ENCODE results near the gene NIT2. TPM values are rescaled to one million over a fixed set of nuclear protein-coding genes. Genes with fewer than 3 reads are reported as not detected.
"Not testable (repeated sequence)": the region's sequence is repeated elsewhere in the genome, so short reads cannot be mapped to it uniquely, and the experiment has no call there.

NIT2 gene
- total RNA-seq, 1 donor from 2014 or later: 33.9 TPM

GRCh38 chr3:100330651-100331050, 3.9 kb upstream of the NIT2 start:
- Histone ChIP-seq H3K36me3 (peaks cover 6% of the 10 kb centered on the region), H3K27ac (no peak overlapping the region), H3K9me3 (no peaks in the 10 kb centered on the region), H3K27me3 (ENCODE audit: low read depth) (no peaks in the 10 kb centered on the region), H3K4me3 (no peak overlapping the region), H3K4me1 (peaks cover 12% of the 10 kb centered on the region)
- TF ChIP-seq, protein P1, sequence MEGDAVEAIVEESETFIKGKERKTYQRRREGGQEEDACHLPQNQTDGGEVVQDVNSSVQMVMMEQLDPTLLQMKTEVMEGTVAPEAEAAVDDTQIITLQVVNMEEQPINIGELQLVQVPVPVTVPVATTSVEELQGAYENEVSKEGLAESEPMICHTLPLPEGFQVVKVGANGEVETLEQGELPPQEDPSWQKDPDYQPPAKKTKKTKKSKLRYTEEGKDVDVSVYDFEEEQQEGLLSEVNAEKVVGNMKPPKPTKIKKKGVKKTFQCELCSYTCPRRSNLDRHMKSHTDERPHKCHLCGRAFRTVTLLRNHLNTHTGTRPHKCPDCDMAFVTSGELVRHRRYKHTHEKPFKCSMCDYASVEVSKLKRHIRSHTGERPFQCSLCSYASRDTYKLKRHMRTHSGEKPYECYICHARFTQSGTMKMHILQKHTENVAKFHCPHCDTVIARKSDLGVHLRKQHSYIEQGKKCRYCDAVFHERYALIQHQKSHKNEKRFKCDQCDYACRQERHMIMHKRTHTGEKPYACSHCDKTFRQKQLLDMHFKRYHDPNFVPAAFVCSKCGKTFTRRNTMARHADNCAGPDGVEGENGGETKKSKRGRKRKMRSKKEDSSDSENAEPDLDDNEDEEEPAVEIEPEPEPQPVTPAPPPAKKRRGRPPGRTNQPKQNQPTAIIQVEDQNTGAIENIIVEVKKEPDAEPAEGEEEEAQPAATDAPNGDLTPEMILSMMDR (IDR thresholded peaks at IDR 0.05): no peak
- DNase-seq: no peak
- no peak for ATAC-seq
- intact Hi-C loops (cut with DNase I): no loop called here

DNA sequence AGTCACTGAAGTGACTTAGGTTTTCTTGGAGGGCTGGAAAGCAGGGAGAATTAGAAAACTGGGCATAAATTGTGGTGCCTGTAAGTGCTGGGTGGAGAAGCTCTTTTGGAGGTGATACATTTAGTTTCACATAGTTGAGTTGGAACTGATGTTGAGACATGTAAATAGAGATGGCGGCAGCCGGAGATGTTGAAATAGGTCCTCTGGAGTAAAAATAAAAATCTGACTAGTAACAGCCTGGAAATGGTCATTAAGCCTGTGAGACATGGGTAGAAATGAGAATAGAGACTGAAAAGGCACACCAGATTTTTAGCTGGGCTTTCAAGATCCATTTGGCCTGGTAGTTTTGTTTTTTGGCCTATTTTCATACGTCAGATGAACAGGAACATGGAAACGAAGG, 2.9 kb upstream of the NIT2 start:
- ATAC-seq (no peak), DNase-seq (no peak)
- Histone ChIP-seq H3K4me3 (no peak overlapping the region), H3K4me1 (peaks cover 15% of the 10 kb centered on the region), H3K9me3 (no peaks in the 10 kb centered on the region), H3K27me3 (ENCODE audit: low read depth) (no peaks in the 10 kb centered on the region), H3K36me3 (no peaks in the 10 kb centered on the region), H3K27ac (no peak overlapping the region)
- TF ChIP-seq, protein P1 (IDR thresholded peaks at IDR 0.05): no peak
- intact Hi-C loops (cut with DNase I): no loop called here

GRCh38 chr3:100333051-100333450, 1.5 kb upstream of the NIT2 start:
- Histone ChIP-seq H3K36me3 (no peaks in the 10 kb centered on the region), H3K27me3 (ENCODE audit: low read depth) (no peaks in the 10 kb centered on the region), H3K4me3 (no peak overlapping the region), H3K4me1 (peaks cover 15% of the 10 kb centered on the region), H3K9me3 (no peaks in the 10 kb centered on the region), H3K27ac (no peak overlapping the region)
- TF ChIP-seq, protein P1 (IDR thresholded peaks at IDR 0.05): no peak
- ATAC-seq (no peak), DNase-seq (no peak)
- intact Hi-C loops (cut with DNase I): no loop called here

DNA sequence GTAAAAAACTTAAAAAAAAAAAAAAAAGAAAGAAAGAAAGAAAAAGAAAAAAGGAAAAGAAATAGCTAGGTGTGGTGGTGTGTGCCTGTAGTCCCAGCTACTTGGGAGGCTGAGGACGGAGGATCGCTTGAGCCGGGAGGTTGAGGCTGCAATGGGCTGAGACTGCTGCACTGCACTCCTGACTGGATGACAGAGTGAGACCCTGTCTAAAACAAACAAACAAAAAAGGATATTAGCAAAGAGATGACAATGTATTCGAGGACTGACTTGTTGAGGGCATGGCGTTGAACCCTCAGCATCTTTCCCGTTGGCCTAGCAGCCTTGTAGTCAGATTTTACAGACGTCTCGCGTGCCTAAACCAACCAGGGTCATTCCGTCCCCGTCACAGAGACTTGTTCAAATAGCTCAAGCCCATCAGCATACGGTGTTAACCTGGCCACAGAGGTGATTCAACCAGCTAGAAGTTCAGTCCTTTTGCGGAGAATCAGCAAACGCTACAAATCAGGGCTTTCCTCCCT, 528 bp upstream of the NIT2 start:
- intact Hi-C loops (cut with DNase I): no loop called here
- Histone ChIP-seq H3K36me3 (no peaks in the 10 kb centered on the region), H3K27ac (peak overlapping the region; percentile 83), H3K4me3 (peak overlapping the region; percentile 67), H3K9me3 (no peaks in the 10 kb centered on the region), H3K27me3 (ENCODE audit: low read depth) (no peaks in the 10 kb centered on the region), H3K4me1 (peaks cover 15% of the 10 kb centered on the region)
- DNase-seq: no peak
- TF ChIP-seq, protein P1 (IDR thresholded peaks at IDR 0.05): no peak
- peak in 1 of 2 donors; percentile 28 for ATAC-seq

- Histone ChIP-seq H3K27me3 (ENCODE audit: low read depth) (no peaks in the 10 kb centered on the region), H3K9me3 (no peaks in the 10 kb centered on the region), H3K4me3 (peak overlapping the region; percentile 67), H3K27ac (peak overlapping the region; percentile 83), H3K36me3 (peaks cover 12% of the 10 kb centered on the region), H3K4me1 (peaks cover 15% of the 10 kb centered on the region)
- ATAC-seq: peak; percentile 22 to 29
- peak; percentile 53 for DNase-seq
- TF ChIP-seq, protein P1 (IDR thresholded peaks at IDR 0.05): no peak
- intact Hi-C loops (cut with DNase I): no loop called here
Measured at GRCh38 chr3:100335434-100335833, 877 bp downstream of the NIT2 start.

DNA sequence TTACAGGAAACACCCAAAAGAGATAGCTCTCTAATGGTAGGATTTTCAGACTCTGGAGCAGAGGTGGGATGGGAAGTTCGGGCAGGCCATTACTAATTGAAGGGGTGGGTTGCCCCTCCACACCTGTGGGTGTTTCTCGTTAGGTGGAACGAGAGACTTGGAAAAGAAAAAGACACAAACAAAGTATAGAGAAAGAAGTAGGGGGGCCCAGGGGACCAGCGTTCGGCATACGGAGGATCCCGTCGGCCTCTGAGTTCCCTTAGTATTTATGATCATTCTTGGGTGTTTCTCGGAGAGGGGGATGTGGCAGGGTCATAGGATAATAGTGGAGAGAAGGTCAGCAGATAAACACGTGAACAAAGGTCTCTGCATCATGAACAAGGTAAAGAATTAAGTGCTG, 1.7 kb downstream of the NIT2 start:
- intact Hi-C loops (cut with DNase I); H3K9me3 ChIP-seq; H3K4me3 ChIP-seq; H3K27me3 ChIP-seq (ENCODE audit: low read depth); DNase-seq; H3K27ac ChIP-seq; ATAC-seq: not testable (repeated sequence)
- Histone ChIP-seq H3K4me1 (peaks cover 15% of the 10 kb centered on the region), H3K36me3 (peaks cover 20% of the 10 kb centered on the region)
